ENCODE results near the gene CPHXL2.
A peak's percentile ranks its signal among the peaks of the same experiment; 100 is the strongest.

Gene CPHXL2

DNA sequence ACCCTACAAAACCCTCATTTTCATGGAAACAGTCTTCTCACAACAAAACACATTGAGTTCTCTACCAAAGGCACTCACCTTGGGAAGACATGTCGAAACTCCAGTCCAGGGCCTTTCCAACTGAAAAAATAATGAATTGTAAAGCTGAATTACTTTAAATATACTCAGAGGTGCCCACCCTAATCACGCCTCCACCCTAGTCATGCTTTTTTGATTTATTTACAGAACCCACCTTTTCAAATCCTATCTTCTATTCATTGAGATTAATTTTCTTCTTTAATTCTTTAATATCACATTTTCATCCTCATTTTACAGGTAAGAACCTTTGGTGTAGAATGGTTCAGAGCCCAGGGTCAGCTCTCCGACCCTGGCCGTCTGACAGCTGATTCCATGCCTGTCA lies at the start of gene CPHXL2:
TSS of gene CPHXL2 (minus strand) at position 101 of the 400 bp plus-strand sequence. CDS start at position 91, 10 bp downstream.
- DNase-seq = no peak

DNA sequence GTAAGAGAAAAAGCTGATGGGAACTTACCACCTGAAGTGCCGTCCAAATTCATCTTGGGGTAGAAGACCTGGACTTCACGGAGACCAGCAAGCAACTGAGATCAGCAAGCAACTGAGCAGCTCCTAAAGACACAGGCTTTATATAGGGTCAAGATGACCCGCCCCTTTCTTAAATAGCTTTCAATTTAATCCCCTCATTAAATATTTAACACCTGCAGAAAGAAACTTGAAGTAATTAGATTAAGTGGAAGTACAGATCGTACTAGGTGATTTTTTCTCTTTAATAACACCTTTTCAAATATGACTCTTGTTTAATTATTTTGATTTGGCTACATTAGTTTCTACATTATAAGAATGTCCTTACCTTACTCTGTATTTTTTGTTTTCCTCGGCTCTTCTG lies 49.6 kb upstream of the CPHXL2 start, which contains the start of gene CPHXL:
TSS of gene CPHXL (minus strand) at position 101 of the 400 bp plus-strand sequence. CDS start at position 53, 48 bp downstream.
- DNase-seq = no peak

DNA sequence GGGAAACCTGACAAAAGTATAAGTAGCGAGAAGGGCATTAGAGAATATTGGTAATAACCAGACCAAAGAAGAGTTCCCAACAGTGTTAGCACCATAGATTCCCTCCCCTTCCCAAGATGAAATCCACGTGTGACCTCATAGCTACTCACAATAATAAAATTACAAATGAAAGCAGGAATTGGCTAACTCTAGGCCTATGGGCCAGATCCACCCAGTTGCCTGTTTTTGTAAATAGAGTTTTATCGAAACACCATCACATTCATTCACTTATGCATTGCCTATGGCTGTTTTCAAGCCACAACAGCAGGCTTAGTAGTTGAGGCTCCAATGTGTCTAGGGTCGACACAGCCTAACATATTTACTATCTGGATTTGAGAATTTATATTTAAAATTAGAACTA lies 41.6 kb upstream of the CPHXL2 start:
- no peak for DNase-seq

DNA sequence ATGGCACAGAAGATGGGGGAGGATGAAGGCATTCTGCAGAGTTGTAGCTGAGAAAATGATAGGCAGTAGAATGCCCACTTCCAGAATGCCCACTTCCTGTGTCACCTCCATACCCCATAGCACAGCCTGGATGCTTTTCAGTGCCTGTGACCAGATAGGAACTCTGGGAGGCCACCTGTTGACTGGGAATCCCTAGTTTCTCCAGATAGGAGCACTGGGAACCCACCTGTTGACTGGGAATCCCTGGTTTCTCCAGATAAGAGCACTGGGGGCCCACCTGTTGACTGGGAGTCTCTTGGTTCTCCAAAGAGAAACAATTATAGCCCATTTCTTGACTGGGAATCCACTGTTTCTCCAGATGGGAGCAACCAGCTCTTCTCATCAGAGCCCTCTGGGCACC lies 37.9 kb upstream of the CPHXL2 start:
- no peak for DNase-seq

DNA sequence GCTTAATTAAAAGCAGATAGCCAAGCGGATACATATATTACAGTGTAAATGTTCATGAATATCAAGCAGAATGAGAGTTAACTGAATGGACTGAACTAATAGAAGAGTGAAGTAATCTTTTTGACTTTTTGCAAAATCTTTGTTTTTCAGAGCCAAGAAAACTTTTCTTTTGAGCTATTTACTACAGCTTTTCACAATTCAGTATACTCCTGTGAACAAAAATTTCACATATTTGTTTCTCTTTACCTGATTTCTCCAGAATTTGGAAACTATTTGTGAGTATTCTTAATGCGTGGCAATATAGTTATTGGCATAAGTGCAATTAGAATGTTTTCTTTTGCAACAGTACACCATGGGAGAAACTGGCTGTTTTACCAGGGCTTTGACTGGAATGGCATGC lies 33.5 kb upstream of the CPHXL2 start:
- no peak for DNase-seq

DNA sequence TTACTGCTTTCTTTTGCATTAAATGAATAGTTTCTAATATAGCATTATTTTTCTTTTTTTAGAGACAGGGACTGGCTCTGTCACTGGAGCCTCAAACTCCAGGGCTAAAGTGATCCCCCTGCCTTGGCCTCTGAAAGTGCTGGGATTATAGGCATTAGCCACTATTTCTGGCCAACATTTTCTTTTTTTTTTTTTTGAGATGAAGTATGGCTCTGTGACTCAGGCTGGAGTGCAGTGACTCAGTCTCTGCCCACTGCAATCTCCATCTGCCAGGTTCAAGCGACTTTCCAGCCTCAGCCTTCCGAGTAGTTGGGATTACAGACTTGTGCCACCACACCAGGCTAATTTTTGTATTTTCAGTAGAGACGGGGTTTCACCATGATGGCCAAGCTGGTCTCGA lies 26.5 kb upstream of the CPHXL2 start:
- DNase-seq = no peak

DNA sequence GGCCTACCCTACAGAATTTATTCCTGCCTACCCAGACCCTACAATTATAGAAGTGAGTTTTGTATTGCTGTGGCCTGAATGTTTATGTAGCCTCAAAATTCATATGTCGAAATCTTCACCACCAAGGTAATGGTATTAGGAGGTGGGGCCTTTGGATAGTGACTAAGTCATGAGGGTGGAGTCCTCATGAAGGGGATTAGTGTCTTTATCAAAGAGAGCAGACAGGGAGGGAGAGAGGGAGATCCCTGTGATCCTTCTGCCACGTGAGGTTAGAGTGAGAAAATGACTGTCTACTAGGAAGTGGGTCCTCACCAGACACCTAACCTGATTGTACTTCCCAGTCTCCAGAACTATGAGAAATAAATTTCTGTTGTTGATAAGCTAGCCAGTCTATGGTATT lies 25.4 kb upstream of the CPHXL2 start:
- DNase-seq = no peak

DNA sequence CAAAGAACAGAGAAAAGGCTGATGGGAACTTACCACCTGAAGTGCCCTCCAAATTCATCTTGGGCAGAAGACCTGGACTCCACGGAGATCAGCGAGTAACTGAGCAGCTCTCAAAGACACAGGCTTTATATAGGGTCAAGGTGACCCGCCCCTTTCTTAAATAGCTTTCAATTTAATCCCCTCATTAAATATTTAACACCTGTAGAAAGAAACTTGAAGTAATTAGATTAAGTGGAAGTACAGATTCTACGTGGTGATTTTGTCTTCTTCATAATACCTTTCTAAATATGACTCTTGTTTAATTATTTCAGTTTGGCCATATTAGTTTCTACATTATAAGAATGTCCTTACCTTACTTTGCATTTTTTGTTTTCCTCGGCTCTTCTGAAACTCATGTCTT lies 24.6 kb upstream of the CPHXL2 start, which contains the start of gene DUXB:
TSS of gene DUXB (minus strand) at position 101 of the 400 bp plus-strand sequence. CDS start at position 58, 43 bp downstream.
- no peak for DNase-seq

DNA sequence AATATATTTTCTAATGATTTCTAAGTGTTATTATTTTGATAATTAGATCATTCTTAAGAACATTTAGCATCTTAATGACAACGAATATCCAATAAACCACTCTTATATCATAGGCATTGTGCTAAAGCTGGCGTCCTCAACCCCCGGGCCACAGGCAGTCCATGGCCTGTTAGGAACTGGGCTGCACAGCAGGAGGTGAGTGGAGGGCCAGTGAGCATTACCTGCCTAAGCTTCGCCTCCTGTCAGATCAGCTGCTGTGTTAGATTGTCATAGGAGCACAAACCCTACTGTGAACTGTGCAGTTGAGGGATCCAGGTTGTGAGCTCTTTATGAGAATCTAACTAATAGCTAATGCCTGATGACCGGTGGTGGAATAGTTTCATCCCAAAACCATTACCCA lies 20.8 kb upstream of the CPHXL2 start:
- DNase-seq = no peak

DNA sequence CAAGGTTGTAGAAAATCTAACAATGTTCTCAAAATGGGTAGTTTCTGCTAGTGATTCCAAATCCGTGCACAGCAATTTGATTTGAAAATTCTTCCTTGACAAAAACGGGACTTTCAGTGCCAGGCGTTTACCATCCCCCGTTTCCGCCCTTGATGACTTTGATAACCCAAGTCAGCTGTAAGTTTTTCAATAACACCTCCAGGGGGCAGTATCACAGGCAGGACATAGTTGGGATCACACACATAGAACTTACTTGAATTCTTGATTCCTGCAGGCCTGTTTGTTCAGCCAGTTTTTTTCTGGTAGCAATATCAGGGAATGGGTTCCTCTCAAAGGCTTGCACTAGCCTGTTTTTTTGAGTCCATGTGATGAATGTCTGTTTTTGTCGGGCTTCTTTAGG lies 18.9 kb upstream of the CPHXL2 start:
- DNase-seq = no peak

DNA sequence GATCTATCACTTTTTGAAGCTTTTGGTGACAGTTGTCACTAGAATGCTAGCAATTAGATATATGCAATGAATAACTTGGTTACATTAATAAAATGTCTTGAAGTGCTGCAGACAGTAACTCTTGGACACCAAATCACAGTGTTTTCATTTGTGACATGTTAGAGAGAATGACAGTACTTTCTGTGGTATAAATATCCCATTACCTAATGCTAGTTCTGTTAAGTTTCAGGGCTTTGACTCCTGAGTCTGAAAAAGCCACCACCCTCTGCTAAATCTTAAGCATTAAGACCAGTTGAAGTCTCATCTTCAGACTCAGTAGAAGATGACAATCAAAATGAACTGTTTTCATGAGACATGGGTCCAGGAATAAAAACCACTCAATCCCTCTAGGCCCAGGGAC lies 10.6 kb upstream of the CPHXL2 start:
- no peak for DNase-seq

DNA sequence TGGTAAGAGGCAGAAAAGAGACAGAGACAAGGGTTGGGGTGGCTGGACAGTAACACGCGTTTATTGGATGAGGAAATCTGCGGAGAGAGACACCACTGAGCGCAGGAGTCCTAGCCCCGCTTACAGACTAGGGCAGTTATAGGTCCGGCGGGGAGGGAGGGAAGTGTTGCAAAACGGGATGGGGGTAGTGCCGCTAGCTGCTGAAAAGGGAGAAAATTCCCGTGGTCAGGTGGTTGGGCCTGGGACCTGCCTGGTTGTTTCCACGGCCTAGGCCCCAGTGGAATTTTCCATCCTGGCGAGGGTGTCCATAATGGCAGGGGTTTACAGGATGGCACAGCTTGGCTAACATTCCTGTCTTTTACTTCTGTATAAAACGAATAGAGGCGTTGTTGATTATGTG lies 5.5 kb upstream of the CPHXL2 start:
- DNase-seq = no peak

DNA sequence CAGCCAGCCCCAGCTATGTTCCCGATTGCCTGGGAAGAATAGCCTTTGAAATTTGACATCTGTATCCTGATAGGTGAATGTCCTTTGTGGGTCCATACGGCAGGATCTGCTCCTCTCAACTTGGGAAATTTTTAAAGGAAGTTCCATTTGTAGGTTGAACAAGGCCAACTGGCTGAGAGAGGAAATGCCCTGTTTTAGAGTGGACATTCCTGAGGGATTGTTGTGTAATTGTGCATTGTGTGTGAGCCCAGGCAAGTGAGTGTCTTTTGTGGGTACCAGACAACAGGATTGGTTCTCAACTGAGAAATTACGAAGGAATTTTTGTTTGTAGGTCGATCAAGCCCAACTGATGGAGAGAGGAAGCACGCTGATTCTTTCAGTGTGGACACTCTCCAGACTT lies 2.6 kb upstream of the CPHXL2 start:
- DNase-seq = no peak

DNA sequence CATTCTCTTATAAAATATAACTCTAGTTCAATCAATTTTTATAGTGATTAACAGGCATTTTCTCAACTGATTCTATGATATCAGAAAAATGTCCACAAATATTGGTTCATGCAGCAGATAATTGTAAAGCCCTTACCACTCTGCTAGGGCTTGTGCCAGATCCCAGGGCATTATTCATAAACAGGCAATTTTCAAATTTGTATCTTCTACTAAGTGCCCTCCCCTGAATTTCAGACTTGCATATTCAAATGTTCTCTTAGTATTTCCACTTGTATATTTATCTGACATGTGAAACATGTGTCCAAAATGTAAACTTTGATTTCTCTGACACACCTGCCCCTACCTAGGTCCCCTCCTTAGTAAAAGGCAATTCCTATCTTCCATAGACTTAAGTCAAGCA lies 9.3 kb downstream of the CPHXL2 start:
- no peak for DNase-seq

DNA sequence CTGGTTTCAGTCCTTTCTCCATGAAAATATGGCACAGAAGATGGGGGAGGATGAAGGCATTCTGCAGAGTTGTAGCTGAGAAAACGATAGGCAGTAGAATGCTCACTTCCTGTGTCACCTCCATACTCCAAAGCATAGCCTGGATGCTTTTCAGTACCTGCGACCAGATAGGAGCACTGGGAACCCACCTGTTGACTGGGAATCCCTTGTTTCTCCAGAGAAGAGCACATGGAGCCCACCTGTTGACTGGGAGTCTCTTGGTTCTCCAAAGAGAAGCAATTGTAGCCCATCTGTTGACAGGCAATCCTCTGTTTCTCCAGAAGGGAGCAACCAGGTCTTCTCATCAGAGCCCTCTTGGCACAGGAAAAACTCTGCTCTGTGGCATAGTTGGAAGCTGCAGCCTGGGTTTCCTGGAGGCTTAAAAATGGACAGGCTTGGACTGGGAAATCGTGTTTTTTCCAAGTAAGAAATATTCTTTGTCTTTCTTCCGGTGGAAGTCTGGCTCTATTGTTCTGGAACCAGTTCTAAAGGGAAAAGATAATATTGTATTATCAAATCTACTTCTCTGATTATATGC lies 16.0 kb downstream of the CPHXL2 start:
- DNase-seq = no peak

DNA sequence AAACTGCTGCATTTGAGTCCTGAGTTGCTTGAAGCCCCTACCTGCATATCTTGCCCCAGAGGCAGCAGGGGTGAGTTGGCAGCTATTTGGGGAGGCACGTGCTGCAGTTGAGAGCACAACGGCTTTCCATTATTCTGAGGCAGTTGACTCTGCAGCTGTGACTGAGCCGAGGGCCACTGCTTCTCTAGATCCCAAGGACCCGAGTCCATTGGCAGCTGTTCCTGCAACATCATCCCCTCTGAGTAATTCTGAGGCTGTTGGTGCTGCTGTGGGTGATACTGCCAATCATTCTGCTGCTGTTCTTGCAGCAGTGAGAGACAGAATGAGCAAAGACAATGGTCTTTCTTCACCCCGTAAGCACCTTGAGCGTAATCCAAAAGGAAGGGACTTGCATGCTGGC lies 16.5 kb downstream of the CPHXL2 start:
- no peak for DNase-seq

DNA sequence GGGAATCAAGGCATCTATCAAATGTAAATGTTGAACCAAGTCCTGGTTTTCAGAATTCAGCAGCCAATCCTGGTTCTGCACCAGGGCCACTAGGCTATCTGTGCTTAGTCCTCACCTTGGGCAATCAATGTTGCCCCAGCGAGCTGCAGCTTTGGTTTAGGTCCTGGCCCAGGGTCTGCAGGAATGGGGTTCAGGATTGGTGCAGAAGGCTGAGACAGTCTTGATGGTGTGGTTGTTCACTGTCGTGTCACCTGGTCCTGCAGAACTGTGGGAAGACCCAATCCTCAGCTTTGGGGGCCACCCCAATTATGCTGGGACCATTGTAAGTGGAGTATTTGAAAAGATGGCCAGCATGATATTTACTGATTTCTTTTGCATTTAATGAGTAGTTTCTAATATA lies 18.6 kb downstream of the CPHXL2 start:
- no peak for DNase-seq

DNA sequence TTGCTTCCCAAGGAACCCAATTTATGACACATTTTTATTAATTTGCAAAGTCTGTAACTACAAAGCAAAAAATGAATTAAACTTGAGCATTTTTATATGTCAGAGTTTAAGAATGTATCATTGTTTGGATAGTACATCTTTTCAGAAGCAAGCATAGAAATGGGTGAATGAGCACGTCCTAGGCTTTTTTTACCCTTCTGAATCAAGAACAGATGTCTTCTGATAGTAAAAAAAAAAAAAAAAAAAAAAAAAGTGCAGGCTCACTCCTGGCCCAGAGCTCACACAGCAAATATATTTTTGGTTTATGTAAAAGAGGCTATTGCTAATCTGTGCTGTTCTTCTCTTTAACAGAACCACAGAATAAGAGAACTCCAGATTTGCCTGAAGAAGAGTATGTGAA lies 22.9 kb downstream of the CPHXL2 start:
- no peak for DNase-seq

DNA sequence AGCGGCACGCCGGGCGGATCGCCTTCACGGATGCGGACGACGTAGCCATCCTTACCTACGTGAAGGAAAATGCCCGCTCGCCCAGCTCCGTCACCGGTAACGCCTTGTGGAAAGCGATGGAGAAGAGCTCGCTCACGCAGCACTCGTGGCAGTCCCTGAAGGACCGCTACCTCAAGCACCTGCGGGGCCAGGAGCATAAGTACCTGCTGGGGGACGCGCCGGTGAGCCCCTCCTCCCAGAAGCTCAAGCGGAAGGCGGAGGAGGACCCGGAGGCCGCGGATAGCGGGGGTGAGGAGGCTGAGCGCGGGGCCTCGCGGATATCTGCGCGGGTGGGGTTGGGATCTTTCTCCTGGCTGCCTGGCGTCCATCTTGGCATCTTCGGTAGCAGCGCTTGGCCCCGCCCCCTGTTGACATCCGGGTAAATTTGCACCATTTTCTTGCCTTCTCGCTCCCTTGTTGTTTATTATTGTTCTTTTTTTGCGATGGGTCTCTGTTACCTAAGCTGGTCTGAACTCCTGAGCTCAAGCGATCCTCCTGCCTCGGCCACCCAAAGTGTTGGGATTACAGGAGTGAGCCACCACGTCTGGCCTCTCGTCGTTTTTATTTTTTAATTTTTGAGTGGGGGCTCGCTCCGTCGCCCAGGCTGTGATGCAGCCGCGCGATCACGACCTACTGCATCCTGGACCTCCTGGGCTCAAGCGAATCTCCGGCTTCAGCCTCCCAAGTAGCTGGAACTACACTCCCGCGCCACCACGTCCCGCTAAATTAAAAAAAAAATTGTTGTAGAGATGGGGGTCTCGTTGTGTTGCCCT lies 28.3 kb downstream of the CPHXL2 start:
- peak; percentile 86 to 89 for DNase-seq

DNA sequence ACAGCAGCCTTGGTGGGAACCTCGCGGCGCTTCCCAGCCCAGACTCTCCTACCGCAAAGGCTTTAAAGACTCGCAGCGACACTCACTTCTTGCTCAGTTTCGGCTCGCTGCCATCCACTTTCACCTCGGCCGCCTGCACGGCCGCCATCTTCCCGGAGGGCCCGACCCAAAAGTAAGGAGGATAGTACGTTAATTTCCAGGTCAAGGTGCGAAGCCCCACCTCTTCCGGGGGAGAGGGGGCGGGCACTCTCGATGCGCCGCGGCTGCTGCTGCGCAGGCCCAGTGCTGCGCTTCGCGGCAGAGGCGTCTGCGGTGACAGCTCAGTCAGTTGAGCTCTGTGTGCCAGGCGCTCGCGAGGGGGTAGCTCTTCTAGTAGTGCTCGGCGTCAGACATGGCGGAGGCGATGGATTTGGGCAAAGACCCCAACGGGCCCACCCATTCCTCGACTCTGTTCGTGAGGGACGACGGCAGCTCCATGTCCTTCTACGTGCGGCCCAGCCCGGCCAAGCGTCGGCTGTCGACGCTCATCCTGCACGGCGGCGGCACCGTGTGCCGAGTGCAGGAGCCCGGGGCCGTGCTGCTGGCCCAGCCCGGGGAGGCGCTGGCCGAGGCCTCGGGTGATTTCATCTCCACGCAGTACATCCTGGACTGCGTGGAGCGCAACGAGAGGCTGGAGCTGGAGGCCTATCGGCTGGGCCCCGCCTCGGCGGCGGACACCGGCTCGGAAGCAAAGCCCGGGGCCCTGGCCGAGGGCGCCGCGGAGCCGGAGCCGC lies 29.1 kb downstream of the CPHXL2 start, which contains the start of the genes KARS1 and TERF2IP:
TSS of gene KARS1 (minus strand) at position 174 of the 773 bp plus-strand sequence. CDS start at position 148, 26 bp downstream.
TSS of gene TERF2IP (plus strand) at position 282 of the 773 bp plus-strand sequence. CDS start at position 392, 110 bp downstream.
- peak; percentile 96 for DNase-seq

DNA sequence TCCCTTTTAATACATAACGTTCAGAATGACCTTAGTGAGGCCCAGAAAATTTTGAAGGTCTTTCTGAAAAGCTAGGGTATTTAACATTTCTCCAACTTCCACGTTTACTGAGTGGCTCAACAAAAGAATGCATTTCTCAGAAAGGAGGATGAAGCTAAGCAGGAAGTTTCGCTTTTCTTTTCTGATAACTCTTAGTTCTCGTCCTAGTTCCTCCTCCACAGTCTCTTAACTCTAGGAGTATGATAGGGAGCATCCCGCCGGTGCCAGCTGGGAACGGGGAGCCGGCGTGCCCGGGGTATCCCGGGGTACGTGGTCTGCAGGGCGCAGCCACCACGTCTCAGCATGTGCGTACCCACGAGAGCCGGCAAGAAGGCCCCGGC lies 29.7 kb downstream of the CPHXL2 start:
- no peak for DNase-seq

DNA sequence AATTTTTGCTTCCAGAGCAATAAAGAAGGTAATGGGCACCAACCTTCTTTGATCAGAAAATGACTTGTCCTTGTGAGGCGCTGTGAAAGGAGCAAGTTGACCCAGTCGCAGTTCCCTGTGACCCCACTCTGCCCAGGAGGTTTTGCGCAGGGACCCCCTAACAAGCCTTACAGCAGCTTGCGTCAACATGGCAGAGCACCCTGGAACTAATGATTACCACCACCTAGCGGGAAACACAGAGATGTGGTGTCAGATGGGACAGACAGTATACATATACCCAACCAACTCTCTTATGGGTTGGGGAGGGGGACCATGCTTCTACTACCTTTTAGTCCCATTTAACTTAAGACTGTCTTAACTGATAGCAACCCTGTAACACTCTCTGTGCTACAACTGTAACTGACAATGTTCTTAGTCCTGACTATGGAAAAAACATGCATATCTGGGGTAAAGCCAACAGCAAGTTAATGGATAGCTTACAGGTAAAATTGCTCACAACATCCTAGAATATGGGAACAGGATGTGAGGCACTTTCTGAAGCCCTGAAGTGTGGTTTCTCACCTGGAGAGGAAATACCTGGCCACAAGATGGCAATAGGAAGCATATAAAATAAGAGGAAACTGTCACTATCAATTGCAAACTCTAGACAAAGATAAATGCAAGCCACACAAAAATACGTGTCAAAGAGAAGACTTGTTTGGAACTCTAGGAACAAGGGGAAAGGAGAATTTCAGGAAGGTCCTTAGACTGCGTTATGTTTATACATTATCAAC lies 32.4 kb downstream of the CPHXL2 start:
- peak in 1 of 2 donors; percentile 60 for DNase-seq

DNA sequence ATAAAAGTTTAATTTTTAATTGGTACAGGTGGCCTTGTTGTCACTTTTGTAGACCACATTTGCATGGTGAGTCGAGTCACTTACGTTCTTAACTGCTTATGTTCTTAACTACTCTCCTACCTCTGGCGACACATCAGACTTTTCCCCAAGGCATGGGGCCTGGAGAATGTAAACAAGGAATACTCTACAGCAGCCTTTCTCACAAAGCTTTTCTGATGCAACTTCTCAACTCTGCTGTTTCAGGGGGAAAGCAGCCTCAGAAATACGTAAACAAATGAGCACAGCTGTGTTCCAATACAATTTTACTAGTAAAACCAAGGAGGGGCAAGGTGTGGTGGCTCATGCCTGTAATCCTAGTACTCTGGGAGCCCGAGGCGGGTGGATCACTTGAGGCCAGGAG lies 36.2 kb downstream of the CPHXL2 start:
- DNase-seq = no peak
